ENCODE measurements around the gene ANGPTL4.
"Not testable (repeated sequence)": the region's sequence is repeated elsewhere in the genome, so short reads cannot be mapped to it uniquely, and the experiment has no call there.

The ANGPTL4 gene

GRCh38 chr19:8366121-8366581 is 2.2 kb downstream of the ANGPTL4 start:
- no peak for DNase-seq

- peak; percentile 10 for DNase-seq
Observed at GRCh38 chr19:8366961-8367326, 3.0 kb downstream of the ANGPTL4 start.

GRCh38 chr19:8367327-8368001 is 3.5 kb downstream of the ANGPTL4 start:
- DNase-seq: peak; percentile 97

- no peak for DNase-seq
Observed at GRCh38 chr19:8370176-8371010, 6.4 kb downstream of the ANGPTL4 start.

- no peak for DNase-seq
Observed at GRCh38 chr19:8371011-8371804, 7.3 kb downstream of the ANGPTL4 start.

GRCh38 chr19:8373867-8374813 is 10.2 kb downstream of the ANGPTL4 start:
- no peak for DNase-seq

- not testable (repeated sequence) for DNase-seq
Observed at GRCh38 chr19:8375766-8376165, 11.8 kb downstream of the ANGPTL4 start.

GRCh38 chr19:8376373-8376974 is 12.5 kb downstream of the ANGPTL4 start:
- not testable (repeated sequence) for DNase-seq

- no peak for DNase-seq
Observed at GRCh38 chr19:8377598-8377997, 13.6 kb downstream of the ANGPTL4 start.

- DNase-seq: not testable (repeated sequence)
Observed at GRCh38 chr19:8379156-8379891, 15.4 kb downstream of the ANGPTL4 start.

GRCh38 chr19:8384569-8384968 is 20.6 kb downstream of the ANGPTL4 start:
- DNase-seq: not testable (repeated sequence)

GRCh38 chr19:8385103-8385502 is 21.1 kb downstream of the ANGPTL4 start:
- DNase-seq: not testable (repeated sequence)

GRCh38 chr19:8385566-8385965 is 21.6 kb downstream of the ANGPTL4 start:
- DNase-seq: not testable (repeated sequence)

- DNase-seq: not testable (repeated sequence)
Observed at GRCh38 chr19:8386419-8386818, 22.5 kb downstream of the ANGPTL4 start.

- DNase-seq: no peak
Observed at GRCh38 chr19:8386990-8387389, 23.0 kb downstream of the ANGPTL4 start.

GRCh38 chr19:8387688-8388611 is 24.0 kb downstream of the ANGPTL4 start:
- no peak for DNase-seq

- no peak for DNase-seq
Observed at GRCh38 chr19:8388612-8388958, 24.6 kb downstream of the ANGPTL4 start.

- DNase-seq: peak; percentile 100
Observed at GRCh38 chr19:8389891-8390616, 26.1 kb downstream of the ANGPTL4 start, which contains the start of gene RAB11B. TSS of gene RAB11B (plus strand) at chr19:8390360. CDS start at chr19:8390417, 57 bp downstream.

GRCh38 chr19:8390617-8390981 is 26.6 kb downstream of the ANGPTL4 start:
- peak; percentile 89 for DNase-seq

Data from fibroblast of skin of abdomen (primary cell).